GM23338 (cell line): Measurements from ENCODE around the gene LRTM2. TPM values are rescaled to one million over a fixed set of nuclear protein-coding genes. Genes with fewer than 3 reads are reported as not detected.

ENCODE experiments used
- ATAC-seq: fragments of 200-7000 bp; cut with Tn5 transposase; 3 replicates; pipeline ENCODE4 v1.9.1; 2020
- DNase-seq: peaks from one replicate; pipeline ENCODE4 v3.0.0-alpha.2; 2015; ENCODE audit warnings: low spot score
- H2AFZ ChIP-seq: fragments of 200-600 bp; sonication (generic); 2 replicates; pipeline ENCODE4 v1.8.0; 2016; ENCODE audit warnings: antibody characterized with exemption, mild to moderate bottlenecking, moderate library complexity
- H3F3A ChIP-seq: fragments of 200-600 bp; sonication (generic); replicated peaks from 2 replicates; pipeline ENCODE4 v1.8.0; 2017; ENCODE audit warnings: antibody characterized with exemption, mixed run types, low read depth
- H3K27ac ChIP-seq: fragments of 200-600 bp; sonication (generic); 2 replicates; pipeline ENCODE4 v1.6.1; 2016; ENCODE audit warnings: low read depth
- H3K27me3 ChIP-seq: fragments of 200-600 bp; sonication (generic); 2 replicates; pipeline ENCODE4 v1.8.0; 2016; ENCODE audit warnings: mild to moderate bottlenecking, mixed run types, moderate library complexity; ENCODE audit not compliant: insufficient read depth
- H3K36me3 ChIP-seq: fragments of 200-600 bp; sonication (generic); 2 replicates; pipeline ENCODE4 v1.8.0; 2016; ENCODE audit warnings: mild to moderate bottlenecking; ENCODE audit not compliant: insufficient read depth
- H3K4me1 ChIP-seq: fragments of 200-600 bp; sonication (generic); 2 replicates; pipeline ENCODE4 v1.8.0; 2016; ENCODE audit warnings: mild to moderate bottlenecking, moderate library complexity; ENCODE audit not compliant: insufficient read depth
- H3K4me2 ChIP-seq: fragments of 200-600 bp; sonication (generic); 2 replicates; pipeline ENCODE4 v1.7.1; 2017; ENCODE audit warnings: mixed run types
- H3K4me3 ChIP-seq: fragments of 200-600 bp; sonication (generic); 2 replicates; pipeline ENCODE4 v1.6.1; 2016; ENCODE audit warnings: mixed run types
- H3K79me2 ChIP-seq: fragments of 200-600 bp; sonication (generic); replicated peaks from 2 replicates; pipeline ENCODE4 v1.8.0; 2017; ENCODE audit warnings: mild to moderate bottlenecking; ENCODE audit not compliant: insufficient read depth
- H3K9me2 ChIP-seq: fragments of 200-600 bp; sonication (generic); 2 replicates; pipeline ENCODE4 v1.8.0; 2017; ENCODE audit not compliant: insufficient read depth
- H4K20me1 ChIP-seq: fragments of 200-600 bp; sonication (generic); replicated peaks from 2 replicates; pipeline ENCODE4 v1.8.0; 2017; ENCODE audit warnings: mild to moderate bottlenecking; ENCODE audit not compliant: insufficient read depth
- H3K27ac Mint-ChIP-seq: 2 replicates; pipeline ENCODE4 v1.8.0; 2020; ENCODE audit warnings: inconsistent platforms, mild to moderate bottlenecking, moderate library complexity, mixed read lengths
- H3K27me3 Mint-ChIP-seq: 3 replicates; pipeline ENCODE4 v1.8.0; 2022; ENCODE audit warnings: low read depth, mild to moderate bottlenecking, moderate library complexity, mixed read lengths, inconsistent platforms; ENCODE audit not compliant: insufficient read depth, poor library complexity
- H3K36me3 Mint-ChIP-seq: 3 replicates; pipeline ENCODE4 v1.8.0; 2021; ENCODE audit warnings: low read depth, mild to moderate bottlenecking, inconsistent platforms, moderate library complexity, mixed read lengths
- H3K4me1 Mint-ChIP-seq: 3 replicates; pipeline ENCODE4 v1.8.0; 2020; ENCODE audit warnings: mild to moderate bottlenecking, inconsistent platforms, mixed read lengths
- H3K4me3 Mint-ChIP-seq: 3 replicates; pipeline ENCODE4 v1.8.0; 2021; ENCODE audit warnings: moderate library complexity, mild to moderate bottlenecking, inconsistent platforms, mixed read lengths
- H3K9me3 Mint-ChIP-seq: 3 replicates; pipeline ENCODE4 v1.8.0; 2020; ENCODE audit warnings: moderate library complexity, mild to moderate bottlenecking, inconsistent platforms, mixed read lengths
- CREB1 ChIP-seq: fragments of 250-450 bp; sonication (Bioruptor Pico); IDR thresholded peaks from 2 replicates; pipeline ENCODE4 v1.5.0; 2020; ENCODE audit warnings: low read depth, mild to moderate bottlenecking, moderate library complexity
- CTCF ChIP-seq, 2 experiments: fragments of 200-600 bp in 1 of 2; sonication (generic) in 1 of 2; conservative IDR thresholded peaks; 2 replicates each; pipeline versions ENCODE4 v1.5.1 to v1.6.1; 2016 to 2017; ENCODE audit warnings: antibody characterized with exemption in 2 of 2, low read depth in 2 of 2, mild to moderate bottlenecking in 2 of 2, moderate library complexity in 1 of 2
- ETS1 ChIP-seq: IDR thresholded peaks from 2 replicates; pipeline ENCODE4 v1.6.1; 2016; ENCODE audit warnings: antibody characterized with exemption
- EZH2 ChIP-seq: fragments of 200-600 bp; sonication (generic); IDR thresholded peaks from one replicate; pipeline ENCODE4 v1.8.0; 2017; ENCODE audit warnings: antibody characterized with exemption, mild to moderate bottlenecking, low read depth; ENCODE audit not compliant: unreplicated experiment
- EZH2phosphoT487 ChIP-seq: fragments of 200-600 bp; sonication (generic); IDR thresholded peaks from one replicate; pipeline ENCODE4 v1.8.1; 2018; ENCODE audit warnings: antibody characterized with exemption; ENCODE audit not compliant: unreplicated experiment
- JUNB ChIP-seq: IDR thresholded peaks from one replicate; pipeline ENCODE4 v1.6.1; 2016; ENCODE audit warnings: antibody characterized with exemption; ENCODE audit not compliant: unreplicated experiment
- NANOG ChIP-seq: IDR thresholded peaks from 2 replicates; pipeline ENCODE4 v1.6.1; 2016; ENCODE audit warnings: antibody characterized with exemption, borderline replicate concordance
- POLR2AphosphoS5 ChIP-seq: IDR thresholded peaks from 2 replicates; pipeline ENCODE4 v1.6.1; 2016; ENCODE audit warnings: antibody characterized with exemption, low read depth
- REST ChIP-seq: IDR thresholded peaks from one replicate; pipeline ENCODE4 v1.6.1; 2018; ENCODE audit warnings: antibody characterized with exemption; ENCODE audit not compliant: unreplicated experiment
- STAT1 ChIP-seq: IDR thresholded peaks from one replicate; pipeline ENCODE4 v1.6.1; 2016; ENCODE audit warnings: antibody characterized with exemption; ENCODE audit not compliant: unreplicated experiment
- ZNF114 ChIP-seq: fragments of 250-450 bp; sonication (Bioruptor Pico); IDR thresholded peaks from 2 replicates; pipeline ENCODE4 v1.5.0; 2020; ENCODE audit warnings: mild to moderate bottlenecking, moderate library complexity
- ZNF331 ChIP-seq: fragments of 250-450 bp; sonication (Bioruptor Pico); IDR thresholded peaks from 2 replicates; pipeline ENCODE4 v1.5.0; 2020; ENCODE audit warnings: low read depth, mild to moderate bottlenecking, moderate library complexity
- polyA plus RNA-seq: library from polyadenylated mRNA; unstranded; fragments of >200 nt; fragmentation: Nextera tagmentation; extraction: Ambion mirVana; gene quantifications from 2 replicates; pipeline ENCODE4 v1.2.1, GENCODE V29; 2016
- total RNA-seq: library from RNA; depleted of rRNA; stranded (reverse); fragments of >200 nt; shearing (Covaris generic); gene quantifications from 2 replicates; pipeline ENCODE4 v1.2.3, GENCODE V29; 2014

LRTM2 gene
- total and polyA plus RNA-seq, 2 experiments from 2014 or later = 0.08 TPM; not detected in 1

DNA sequence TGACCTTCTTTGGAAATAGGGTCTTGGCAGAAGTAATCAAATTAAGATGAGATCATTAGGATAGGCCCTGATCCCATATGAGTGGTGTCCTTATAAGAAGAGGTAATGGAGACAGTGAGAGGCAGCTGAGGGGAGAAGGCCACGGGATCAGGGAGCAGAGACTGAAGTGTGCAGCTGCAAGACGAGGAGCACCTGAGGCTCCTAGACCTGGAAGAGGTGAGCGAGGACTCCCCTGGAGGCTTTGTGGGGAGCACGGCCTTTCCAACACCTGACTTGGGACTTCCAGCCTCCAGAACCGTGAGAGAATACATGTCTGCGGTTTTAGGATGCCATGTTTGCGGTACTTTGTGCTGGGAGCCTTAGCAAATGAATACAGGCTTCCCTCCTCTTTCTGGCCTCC lies 37.5 kb downstream of the LRTM2 start (continued):
- no peak for TF ChIP-seq REST

DNA sequence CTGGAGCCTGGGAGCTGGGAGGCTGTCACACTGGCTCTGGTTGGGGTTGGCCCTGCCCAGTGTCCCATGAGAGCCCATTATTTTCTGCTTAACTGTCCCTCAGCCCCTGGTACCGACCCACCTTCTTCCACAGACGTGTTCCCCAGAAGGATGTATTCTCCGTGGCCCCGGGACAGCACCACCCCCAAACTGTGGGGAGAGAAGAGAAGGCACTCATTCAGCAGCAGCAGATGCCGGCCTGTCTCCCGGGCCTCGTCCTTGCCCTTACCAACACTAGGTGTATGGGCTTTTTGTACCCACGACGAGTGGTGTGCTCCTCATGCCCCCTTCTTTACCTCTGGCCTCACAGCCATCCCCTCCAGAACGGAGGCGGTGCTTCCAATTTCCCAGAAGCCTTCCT lies 38.1 kb downstream of the LRTM2 start:
- H3K4me3 Mint-ChIP-seq = no peak overlapping the region
- no peak for DNase-seq

GRCh38 chr12:1859643-1860042 lies 39.3 kb downstream of the LRTM2 start:
- peaks cover 7% of the 10 kb centered on the region for H3K27me3 Mint-ChIP-seq
- no peaks in the 10 kb centered on the region; the same call in 2 of the 3 replicates for H3K36me3 Mint-ChIP-seq
- H3K9me3 Mint-ChIP-seq = peaks cover 16% of the 10 kb centered on the region; the same call in 2 of the 3 replicates
- no peaks in the 10 kb centered on the region for H3F3A ChIP-seq
- H3K4me1 ChIP-seq = no peaks in the 10 kb centered on the region
- no peak overlapping the region for H3K4me3 ChIP-seq
- H3K27ac Mint-ChIP-seq = no peak overlapping the region
- no peaks in the 10 kb centered on the region for H3K27me3 ChIP-seq
- no peaks in the 10 kb centered on the region for H3K79me2 ChIP-seq
- no peak overlapping the region for H3K4me3 Mint-ChIP-seq
- H3K4me1 Mint-ChIP-seq = no peaks in the 10 kb centered on the region; the same call in 2 of the 3 replicates
- H4K20me1 ChIP-seq = no peaks in the 10 kb centered on the region
- H3K27ac ChIP-seq = no peak overlapping the region
- DNase-seq = no peak
- no peak overlapping the region for H2AFZ ChIP-seq
- H3K4me2 ChIP-seq = no peak overlapping the region
- ATAC-seq = no peak
- H3K9me2 ChIP-seq = no peaks in the 10 kb centered on the region
- H3K36me3 ChIP-seq = peaks cover 5% of the 10 kb centered on the region
- no peak for TF ChIP-seq NANOG
- TF ChIP-seq ETS1 = no peak
- no peak for TF ChIP-seq ZNF331
- TF ChIP-seq EZH2phosphoT487 = no peak
- TF ChIP-seq CTCF (conservative IDR thresholded peaks at IDR 0.05; ENCODE audit: low read depth in 2 of 2) = no peak
- no peak for TF ChIP-seq EZH2
- TF ChIP-seq STAT1 = no peak
- TF ChIP-seq ZNF114 (CRISPR knock-in tag) = no peak
- TF ChIP-seq REST = no peak
- no peak for TF ChIP-seq JUNB
- TF ChIP-seq CREB1 (CRISPR knock-in tag) = no peak
- TF ChIP-seq POLR2AphosphoS5 = no peak

More for the DNA sequence above, 38.1 kb downstream of the LRTM2 start:
- Mint-ChIP-seq H3K27ac (no peak overlapping the region), H3K36me3 (no peaks in the 10 kb centered on the region; the same call in 2 of the 3 replicates), H3K9me3 (peaks cover 16% of the 10 kb centered on the region; the same call in 2 of the 3 replicates), H3K27me3 (peaks cover 4% of the 10 kb centered on the region), H3K4me1 (no peaks in the 10 kb centered on the region; the same call in 2 of the 3 replicates)
- H3K4me3 ChIP-seq = no peak overlapping the region
- H3K27me3 ChIP-seq = no peaks in the 10 kb centered on the region
- H3K27ac ChIP-seq = no peak overlapping the region
- peaks cover 5% of the 10 kb centered on the region for H3K36me3 ChIP-seq
- H4K20me1 ChIP-seq = no peaks in the 10 kb centered on the region
- H3K9me2 ChIP-seq = no peaks in the 10 kb centered on the region
- H3K4me1 ChIP-seq = no peaks in the 10 kb centered on the region
- no peak overlapping the region for H2AFZ ChIP-seq
- no peak overlapping the region for H3K4me2 ChIP-seq
- H3F3A ChIP-seq = no peaks in the 10 kb centered on the region
- TF ChIP-seq NANOG = no peak
- no peak for ATAC-seq
- no peaks in the 10 kb centered on the region for H3K79me2 ChIP-seq
